HepG2 (cell line): ENCODE measurements around the gene ZNF512B. TPM values are rescaled to one million over a fixed set of nuclear protein-coding genes. Genes with fewer than 3 reads are reported as not detected.

ENCODE experiments used
- ATAC-seq: fragments of 200-7000 bp; cut with Tn5 transposase; 3 replicates; pipeline ENCODE4 v1.9.1; 2020; ENCODE audit warnings: mild to moderate bottlenecking, moderate library complexity
- BruUV-seq: library from RNA; stranded (reverse); fragments of 400-500 nt; replicated peaks from 2 replicates; lab custom pipeline; 2021; lab: Mats Ljungman, UMichigan
- CTCF ChIA-PET: fragments of 300-600 bp; formaldehyde crosslinking; extraction: SDS; loops from one replicate; lab custom pipeline; 2021; ENCODE audit warnings: low total read pairs, inconsistent platforms, low intra/inter-chr PET ratio; lab: Yijun Ruan, JAX
- POLR2A ChIA-PET: fragments of 350-600 bp; sonication (Branson Sonifier 250); formaldehyde crosslinking; loops from one replicate; lab custom pipeline; 2020; ENCODE audit warnings: antibody characterized with exemption, inconsistent platforms; lab: Yijun Ruan, JAX
- DNase-seq: peaks from one replicate; pipeline ENCODE4 v3.0.0-alpha.2; 2015; ENCODE audit warnings: low spot score
- FAIRE-seq: peaks from 3 replicates; lab custom pipeline; 2011; peaks lifted over from hg19 to GRCh38; lab: Jason Lieb, UNC
- H2AFZ ChIP-seq: one replicate; pipeline ENCODE4 v1.6.1; 2011; ENCODE audit warnings: low read length, inconsistent platforms
- H3K27ac ChIP-seq: fragments of 300-600 bp; 3 replicates; pipeline ENCODE4 v1.8.0; 2011; ENCODE audit warnings: mixed run types, mild to moderate bottlenecking, mixed read lengths, low read length, inconsistent platforms; ENCODE audit not compliant: insufficient read depth; ENCODE audit errors: extremely low read length
- H3K27me3 ChIP-seq, 2 experiments: fragments of 200-600 bp in 1 of 2; 2 replicates in 1 of 2; 3 replicates in 1 of 2; pipeline versions ENCODE4 v1.6.0 to v1.8.0; 2011; ENCODE audit warnings: low read length in 2 of 2, mild to moderate bottlenecking in 2 of 2, moderate library complexity in 2 of 2, inconsistent platforms in 1 of 2; ENCODE audit not compliant: insufficient read depth in 2 of 2, control insufficient read depth in 1 of 2
- H3K36me3 ChIP-seq, 2 experiments: fragments of 200-600 bp in 1 of 2; replicated peaks in 1 of 2; 2 replicates in 1 of 2; 3 replicates in 1 of 2; pipeline versions ENCODE4 v1.5.1 to v1.8.0; 2011; ENCODE audit warnings: low read length in 2 of 2, inconsistent platforms in 1 of 2; ENCODE audit not compliant: insufficient read depth in 2 of 2, control insufficient read depth in 1 of 2
- H3K4me1 ChIP-seq: 2 replicates; pipeline ENCODE4 v1.5.1; 2012; ENCODE audit warnings: low read length, inconsistent platforms; ENCODE audit not compliant: insufficient read depth
- H3K4me2 ChIP-seq: 2 replicates; pipeline ENCODE4 v1.6.0; 2011; ENCODE audit warnings: low read depth, low read length, inconsistent platforms
- H3K4me3 ChIP-seq, 3 experiments: fragments of 200-600 bp in 1 of 3; sonication (generic), shearing (Covaris generic) in 1 of 3; replicated peaks in 1 of 3; 2 replicates each; pipeline ENCODE4 v1.5.1; 2011 to 2016; ENCODE audit warnings: low read length in 3 of 3, inconsistent platforms in 2 of 3, low read depth in 2 of 3, mild to moderate bottlenecking in 2 of 3, control low read depth in 1 of 3, mixed read lengths in 1 of 3; ENCODE audit not compliant: insufficient read depth in 1 of 3
- H3K79me2 ChIP-seq: one replicate; pipeline ENCODE4 v1.6.1; 2011; ENCODE audit warnings: low read length, inconsistent platforms; ENCODE audit not compliant: insufficient read depth
- H3K9ac ChIP-seq: 2 replicates; pipeline ENCODE4 v1.6.0; 2011; ENCODE audit warnings: mild to moderate bottlenecking, low read depth, low read length, inconsistent platforms; ENCODE audit not compliant: insufficient read depth
- H3K9me3 ChIP-seq: 2 replicates; pipeline ENCODE4 v1.5.1; 2012; ENCODE audit warnings: mild to moderate bottlenecking, low read length
- H4K20me1 ChIP-seq: 2 replicates; pipeline ENCODE4 v1.6.0; 2011; ENCODE audit warnings: inconsistent platforms, mild to moderate bottlenecking, low read length, moderate library complexity; ENCODE audit not compliant: insufficient read depth
- ATAD3A ChIP-seq: sonication (generic); formaldehyde crosslinking; IDR thresholded peaks from 2 replicates; pipeline ENCODE4 v1.4.0; 2020; ENCODE audit warnings: missing genetic modification reagents
- FOXJ3 ChIP-seq: sonication (generic); formaldehyde crosslinking; IDR thresholded peaks from 2 replicates; pipeline ENCODE4 v1.4.0; 2020; ENCODE audit warnings: missing genetic modification reagents, mild to moderate bottlenecking, borderline replicate concordance
- NRL ChIP-seq: sonication (generic); formaldehyde crosslinking; IDR thresholded peaks from 2 replicates; pipeline ENCODE4 v1.5.0; 2020; ENCODE audit warnings: missing genetic modification reagents, mild to moderate bottlenecking, moderate library complexity, borderline replicate concordance
- SAFB2 ChIP-seq: sonication (generic); formaldehyde crosslinking; IDR thresholded peaks from 2 replicates; pipeline ENCODE4 v1.5.1; 2020; ENCODE audit warnings: missing genetic modification reagents, low read depth, mild to moderate bottlenecking, borderline replicate concordance
- TEF ChIP-seq: sonication (generic); formaldehyde crosslinking; IDR thresholded peaks from 2 replicates; pipeline ENCODE4 v1.5.0; 2020; ENCODE audit warnings: missing genetic modification reagents
- ZBTB38 ChIP-seq: sonication (generic); formaldehyde crosslinking; IDR thresholded peaks from 2 replicates; pipeline ENCODE4 v1.5.1; 2020; ENCODE audit warnings: mild to moderate bottlenecking, missing genetic modification reagents
- ZFP41 ChIP-seq: sonication (generic); formaldehyde crosslinking; IDR thresholded peaks from 2 replicates; pipeline ENCODE4 v1.4.0; 2020; ENCODE audit warnings: mild to moderate bottlenecking, missing genetic modification reagents, borderline replicate concordance
- ZNF430 ChIP-seq: sonication (generic); formaldehyde crosslinking; IDR thresholded peaks from 2 replicates; pipeline ENCODE4 v1.9.0; 2021; ENCODE audit warnings: mild to moderate bottlenecking, missing genetic modification reagents
- ZNF550 ChIP-seq: sonication (generic); formaldehyde crosslinking; IDR thresholded peaks from 2 replicates; pipeline ENCODE4 v1.4.0; 2020; ENCODE audit warnings: mild to moderate bottlenecking, missing genetic modification reagents, borderline replicate concordance
- ZNF605 ChIP-seq: sonication (generic); formaldehyde crosslinking; IDR thresholded peaks from 2 replicates; pipeline ENCODE4 v1.8.0; 2022; ENCODE audit warnings: mild to moderate bottlenecking, missing genetic modification reagents
- WGBS: methylation state at CpG from one replicate; pipeline ENCODE4 v1.1.6; 2017; ENCODE audit warnings: low lambda C conversion rate; 5-methylcytosine and 5-hydroxymethylcytosine counted together
- in situ Hi-C: cut with HindIII; loops from 2 replicates; pipeline ENCODE4 v1.10.0; 2017; ENCODE audit warnings: low pct_unique_long_range_greater_than_20kb; ENCODE audit not compliant: extremely low pct_ligation_motif_present
- intact Hi-C: fragments of 100-400 bp; cut with micrococcal nuclease; formaldehyde crosslinking; loops from one replicate; pipeline ENCODE4 v1.10.0; 2022; ENCODE audit not compliant: unreplicated experiment
- polyA plus RNA-seq, 8 experiments: library from polyadenylated mRNA; depleted of rRNA in 3 of 8; stranded (reverse) in 7 of 8; unstranded in 1 of 8; fragments of >200 nt; fragmentation: Illumina TruSeq in 4 of 8; extraction: Trizol in 4 of 8; gene quantifications; 2 replicates each; pipeline versions ENCODE4 v1.2.1 to v1.2.3, GENCODE V29; 2011 to 2016; ENCODE audit warnings: low read depth in 4 of 8, missing spikeins in 1 of 8, mixed read lengths in 1 of 8; ENCODE audit not compliant: insufficient read depth in 1 of 8
- total RNA-seq, 5 experiments: library from RNA; depleted of rRNA; stranded (reverse); fragments of >200 nt; fragmentation: Illumina TruSeq; extraction: Trizol; gene quantifications; 2 replicates each; pipeline ENCODE4 v1.2.3, GENCODE V29; 2016; ENCODE audit warnings: low read depth in 1 of 5
- TF ChIP-seq, protein P1 (sequence below): sonication (generic); formaldehyde crosslinking; IDR thresholded peaks from 2 replicates; pipeline ENCODE4 v1.5.1; 2020; ENCODE audit warnings: missing genetic modification reagents, mild to moderate bottlenecking, borderline replicate concordance
- TF ChIP-seq, protein P2 (sequence below): sonication (generic); formaldehyde crosslinking; IDR thresholded peaks from one replicate; pipeline ENCODE4 v1.5.1; 2020; ENCODE audit warnings: mild to moderate bottlenecking, missing genetic modification reagents; ENCODE audit errors: not compliant biosample characterization

ZNF512B gene
- total and polyA plus RNA-seq, 2 of the 13 experiments (the other 11 are each of a cell fraction or from before 2014, with no cell fraction given) = 11.5 to 30.6 TPM

DNA sequence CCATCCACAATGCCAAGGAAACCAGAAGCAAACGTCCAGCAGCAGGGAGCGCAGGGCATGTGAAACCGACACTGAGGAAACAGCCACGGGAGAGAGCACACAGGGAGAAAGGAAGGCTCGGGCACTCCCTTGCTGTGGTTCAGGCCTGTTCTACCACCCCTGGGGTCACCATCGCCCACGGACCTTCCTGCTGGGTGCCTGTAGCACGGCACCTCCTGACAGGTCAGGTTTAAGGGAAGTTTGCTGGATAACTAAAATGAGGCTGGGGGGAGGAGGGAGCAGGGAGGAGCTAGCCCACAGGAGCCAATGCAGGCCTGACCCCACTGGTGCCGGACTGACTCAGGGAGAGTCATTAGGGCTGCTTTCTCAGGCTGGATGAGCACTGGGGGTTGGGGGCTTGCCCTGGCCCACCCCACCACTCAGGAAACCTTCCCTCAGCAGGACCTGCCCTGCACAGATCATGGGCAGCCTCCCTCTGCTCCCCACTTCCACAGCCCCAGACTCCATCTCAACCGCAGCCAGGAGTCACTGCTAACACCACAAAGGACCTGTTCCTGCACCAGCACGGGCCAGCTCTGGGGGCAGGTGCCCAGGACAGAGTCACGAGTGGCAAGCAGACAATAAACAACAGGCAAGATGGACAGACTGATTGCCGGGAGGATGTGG lies 15.8 kb downstream of the ZNF512B start:
- Histone ChIP-seq H3K4me1 (peaks cover 81% of the 10 kb centered on the region), H3K27me3 (no peaks in the 10 kb centered on the region), H2AFZ (no peak overlapping the region), H3K9me3 (no peaks in the 10 kb centered on the region), H4K20me1 (peaks cover 58% of the 10 kb centered on the region), H3K36me3 (peaks cover 9 to 13% of the 10 kb centered on the region in 2 experiments; a peak in 3 of 5 replicates), H3K4me3 (peak overlapping the region; percentile 92 to 100 (median 99); a peak in 5 of 6 replicates), H3K79me2 (peaks cover 65% of the 10 kb centered on the region), H3K4me2 (peak overlapping the region; percentile 97), H3K9ac (peak overlapping the region; percentile 100), H3K27ac (peak overlapping the region; percentile 99)
- in situ Hi-C loops = no loop called here
- BruUV-seq = no TSS peak
- FAIRE-seq (no peak), ATAC-seq (no peak), DNase-seq (no peak)
- ChIA-PET CTCF (no interaction called here), POLR2A (interaction anchor here (1.2 to 4.0 kb wide), 4 partner anchors 27 to 109 kb away, joined by 4 to 75 read pairs (median 18); partner anchors contain the start of genes PRPF6, SAMD10, TCEA2 and TPD52L2)
- intact Hi-C loops = no loop called here
- 86% methylated on average over 13 of the region's 13 CpGs for WGBS
- TF ChIP-seq ZBTB38 (peak; percentile 54), ZNF605 (peak; percentile 64; the same call in 1 of the 2 replicates), ATAD3A (CRISPR knock-in tag) (no peak), SAFB2 (CRISPR knock-in tag) (no peak), TEF (CRISPR knock-in tag) (no peak), FOXJ3 (CRISPR knock-in tag) (no peak), ZNF430 (CRISPR knock-in tag) (0 out of 2 replicates have a peak, but pooled peaks have one; percentile 15), ZFP41 (CRISPR knock-in tag) (0 out of 2 replicates have a peak, but pooled peaks have one; percentile 28), NRL (CRISPR knock-in tag) (peak; percentile 31; the same call in 1 of the 2 replicates), ZNF550 (0 out of 2 replicates have a peak, but pooled peaks have one; percentile 73)
- TF ChIP-seq, protein P1, sequence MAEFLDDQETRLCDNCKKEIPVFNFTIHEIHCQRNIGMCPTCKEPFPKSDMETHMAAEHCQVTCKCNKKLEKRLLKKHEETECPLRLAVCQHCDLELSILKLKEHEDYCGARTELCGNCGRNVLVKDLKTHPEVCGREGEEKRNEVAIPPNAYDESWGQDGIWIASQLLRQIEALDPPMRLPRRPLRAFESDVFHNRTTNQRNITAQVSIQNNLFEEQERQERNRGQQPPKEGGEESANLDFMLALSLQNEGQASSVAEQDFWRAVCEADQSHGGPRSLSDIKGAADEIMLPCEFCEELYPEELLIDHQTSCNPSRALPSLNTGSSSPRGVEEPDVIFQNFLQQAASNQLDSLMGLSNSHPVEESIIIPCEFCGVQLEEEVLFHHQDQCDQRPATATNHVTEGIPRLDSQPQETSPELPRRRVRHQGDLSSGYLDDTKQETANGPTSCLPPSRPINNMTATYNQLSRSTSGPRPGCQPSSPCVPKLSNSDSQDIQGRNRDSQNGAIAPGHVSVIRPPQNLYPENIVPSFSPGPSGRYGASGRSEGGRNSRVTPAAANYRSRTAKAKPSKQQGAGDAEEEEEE (CRISPR knock-in tag) = peak; percentile 59; the same call in 1 of the 2 replicates
- TF ChIP-seq, protein P2, sequence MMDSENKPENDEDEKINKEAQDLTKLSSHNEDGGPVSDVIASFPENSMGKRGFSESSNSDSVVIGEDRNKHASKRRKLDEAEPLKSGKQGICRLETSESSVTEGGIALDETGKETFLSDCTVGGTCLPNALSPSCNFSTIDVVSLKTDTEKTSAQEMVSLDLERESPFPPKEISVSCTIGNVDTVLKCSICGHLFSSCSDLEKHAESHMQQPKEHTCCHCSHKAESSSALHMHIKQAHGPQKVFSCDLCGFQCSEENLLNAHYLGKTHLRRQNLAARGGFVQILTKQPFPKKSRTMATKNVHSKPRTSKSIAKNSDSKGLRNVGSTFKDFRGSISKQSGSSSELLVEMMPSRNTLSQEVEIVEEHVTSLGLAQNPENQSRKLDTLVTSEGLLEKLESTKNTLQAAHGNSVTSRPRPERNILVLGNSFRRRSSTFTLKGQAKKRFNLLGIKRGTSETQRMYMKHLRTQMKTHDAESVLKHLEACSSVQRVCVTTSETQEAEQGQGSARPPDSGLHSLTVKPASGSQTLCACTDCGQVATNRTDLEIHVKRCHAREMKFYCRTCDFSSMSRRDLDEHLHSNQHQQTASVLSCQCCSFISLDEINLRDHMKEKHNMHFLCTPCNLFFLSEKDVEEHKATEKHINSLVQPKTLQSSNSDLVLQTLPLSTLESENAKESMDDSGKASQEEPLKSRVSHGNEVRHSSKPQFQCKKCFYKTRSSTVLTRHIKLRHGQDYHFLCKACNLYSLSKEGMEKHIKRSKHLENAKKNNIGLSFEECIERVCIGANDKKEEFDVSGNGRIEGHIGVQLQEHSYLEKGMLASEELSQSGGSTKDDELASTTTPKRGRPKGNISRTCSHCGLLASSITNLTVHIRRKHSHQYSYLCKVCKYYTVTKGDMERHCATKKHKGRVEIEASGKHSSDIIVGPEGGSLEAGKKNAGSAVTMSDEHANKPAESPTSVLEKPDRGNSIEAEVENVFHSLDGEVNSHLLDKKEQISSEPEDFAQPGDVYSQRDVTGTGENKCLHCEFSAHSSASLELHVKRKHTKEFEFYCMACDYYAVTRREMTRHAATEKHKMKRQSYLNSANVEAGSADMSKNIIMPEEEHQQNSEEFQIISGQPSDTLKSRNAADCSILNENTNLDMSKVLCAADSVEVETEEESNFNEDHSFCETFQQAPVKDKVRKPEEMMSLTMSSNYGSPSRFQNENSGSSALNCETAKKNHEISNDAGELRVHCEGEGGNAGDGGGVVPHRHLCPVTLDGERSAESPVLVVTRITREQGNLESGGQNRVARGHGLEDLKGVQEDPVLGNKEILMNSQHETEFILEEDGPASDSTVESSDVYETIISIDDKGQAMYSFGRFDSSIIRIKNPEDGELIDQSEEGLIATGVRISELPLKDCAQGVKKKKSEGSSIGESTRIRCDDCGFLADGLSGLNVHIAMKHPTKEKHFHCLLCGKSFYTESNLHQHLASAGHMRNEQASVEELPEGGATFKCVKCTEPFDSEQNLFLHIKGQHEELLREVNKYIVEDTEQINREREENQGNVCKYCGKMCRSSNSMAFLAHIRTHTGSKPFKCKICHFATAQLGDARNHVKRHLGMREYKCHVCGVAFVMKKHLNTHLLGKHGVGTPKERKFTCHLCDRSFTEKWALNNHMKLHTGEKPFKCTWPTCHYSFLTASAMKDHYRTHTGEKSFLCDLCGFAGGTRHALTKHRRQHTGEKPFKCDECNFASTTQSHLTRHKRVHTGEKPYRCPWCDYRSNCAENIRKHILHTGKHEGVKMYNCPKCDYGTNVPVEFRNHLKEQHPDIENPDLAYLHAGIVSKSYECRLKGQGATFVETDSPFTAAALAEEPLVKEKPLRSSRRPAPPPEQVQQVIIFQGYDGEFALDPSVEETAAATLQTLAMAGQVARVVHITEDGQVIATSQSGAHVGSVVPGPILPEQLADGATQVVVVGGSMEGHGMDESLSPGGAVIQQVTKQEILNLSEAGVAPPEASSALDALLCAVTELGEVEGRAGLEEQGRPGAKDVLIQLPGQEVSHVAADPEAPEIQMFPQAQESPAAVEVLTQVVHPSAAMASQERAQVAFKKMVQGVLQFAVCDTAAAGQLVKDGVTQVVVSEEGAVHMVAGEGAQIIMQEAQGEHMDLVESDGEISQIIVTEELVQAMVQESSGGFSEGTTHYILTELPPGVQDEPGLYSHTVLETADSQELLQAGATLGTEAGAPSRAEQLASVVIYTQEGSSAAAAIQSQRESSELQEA = no peak
